ENCODE results near the gene RREB1. TPM values are rescaled to one million over a fixed set of nuclear protein-coding genes. Genes with fewer than 3 reads are reported as not detected.

The RREB1 gene
- total and polyA plus RNA-seq, 7 donors = 6.0 to 31.9 (median 20.7) TPM

DNA sequence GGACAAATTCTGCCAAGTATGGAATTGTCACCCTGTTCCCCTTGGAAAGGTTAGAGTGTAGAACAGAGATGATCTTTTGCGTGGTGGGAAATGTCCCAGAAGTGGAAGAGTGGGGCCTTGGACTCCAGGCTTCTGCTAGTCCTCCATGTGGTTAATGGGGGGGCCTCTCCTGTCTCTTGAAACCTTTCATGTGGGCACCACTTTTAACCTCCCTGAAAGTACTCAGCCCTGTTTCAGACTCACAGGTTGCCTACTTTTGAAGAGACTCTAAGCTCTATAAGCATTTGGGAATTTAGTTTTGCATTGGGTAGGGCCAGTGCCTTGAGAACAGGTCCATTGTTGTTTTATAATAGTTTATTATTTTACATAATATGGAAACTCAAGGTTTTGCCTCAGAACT lies 17.5 kb downstream of the RREB1 start:
- no peaks in the 10 kb centered on the region for H3K27me3 ChIP-seq
- no peak for DNase-seq
- intact Hi-C loops (cut with DNase I) = no loop called here
- no peak overlapping the region for H3K4me3 ChIP-seq
- TF ChIP-seq EP300 (IDR thresholded peaks at IDR 0.05) (no peak), POLR2AphosphoS5 (IDR thresholded peaks at IDR 0.05) (no peak), POLR2A (IDR thresholded peaks at IDR 0.05) (no peak)
- TF ChIP-seq, protein P1, sequence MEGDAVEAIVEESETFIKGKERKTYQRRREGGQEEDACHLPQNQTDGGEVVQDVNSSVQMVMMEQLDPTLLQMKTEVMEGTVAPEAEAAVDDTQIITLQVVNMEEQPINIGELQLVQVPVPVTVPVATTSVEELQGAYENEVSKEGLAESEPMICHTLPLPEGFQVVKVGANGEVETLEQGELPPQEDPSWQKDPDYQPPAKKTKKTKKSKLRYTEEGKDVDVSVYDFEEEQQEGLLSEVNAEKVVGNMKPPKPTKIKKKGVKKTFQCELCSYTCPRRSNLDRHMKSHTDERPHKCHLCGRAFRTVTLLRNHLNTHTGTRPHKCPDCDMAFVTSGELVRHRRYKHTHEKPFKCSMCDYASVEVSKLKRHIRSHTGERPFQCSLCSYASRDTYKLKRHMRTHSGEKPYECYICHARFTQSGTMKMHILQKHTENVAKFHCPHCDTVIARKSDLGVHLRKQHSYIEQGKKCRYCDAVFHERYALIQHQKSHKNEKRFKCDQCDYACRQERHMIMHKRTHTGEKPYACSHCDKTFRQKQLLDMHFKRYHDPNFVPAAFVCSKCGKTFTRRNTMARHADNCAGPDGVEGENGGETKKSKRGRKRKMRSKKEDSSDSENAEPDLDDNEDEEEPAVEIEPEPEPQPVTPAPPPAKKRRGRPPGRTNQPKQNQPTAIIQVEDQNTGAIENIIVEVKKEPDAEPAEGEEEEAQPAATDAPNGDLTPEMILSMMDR (IDR thresholded peaks at IDR 0.05) = no peak
- no peaks in the 10 kb centered on the region for H3K9me3 ChIP-seq
- WGBS, 2 donors = 96 to 98% methylated on average over 1 of the region's 1 CpG
- peaks cover 0 to 64% (median 42%) of the 10 kb centered on the region in 4 donors for H3K4me1 ChIP-seq
- no peak overlapping the region for H3K27ac ChIP-seq
- no peaks in the 10 kb centered on the region for H3K36me3 ChIP-seq

DNA sequence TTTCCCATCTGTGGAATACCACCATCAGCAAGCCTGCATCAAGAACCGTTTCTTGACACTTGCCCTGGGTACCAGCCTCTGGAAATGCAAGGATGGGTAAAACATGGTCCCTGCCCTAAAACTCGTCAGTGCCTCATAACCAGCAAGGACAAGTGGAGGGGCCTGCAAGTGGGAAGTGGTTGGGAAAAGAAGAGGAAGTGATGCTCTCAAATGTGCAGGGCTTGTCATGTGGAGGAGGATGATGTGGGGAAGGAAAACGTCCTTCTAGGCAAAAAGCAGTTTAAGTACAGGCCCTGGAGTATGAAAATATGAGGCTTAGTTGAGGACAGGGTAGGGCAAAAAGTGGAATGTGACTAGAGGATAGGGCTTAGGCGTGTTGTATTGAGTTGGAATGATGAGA lies 19.0 kb downstream of the RREB1 start:
- H3K36me3 ChIP-seq = no peaks in the 10 kb centered on the region
- TF ChIP-seq, protein P1 (IDR thresholded peaks at IDR 0.05) = no peak
- TF ChIP-seq EP300 (IDR thresholded peaks at IDR 0.05) (no peak), POLR2A (IDR thresholded peaks at IDR 0.05) (no peak), POLR2AphosphoS5 (IDR thresholded peaks at IDR 0.05) (no peak)
- H3K27me3 ChIP-seq = no peaks in the 10 kb centered on the region
- H3K9me3 ChIP-seq = no peaks in the 10 kb centered on the region
- WGBS, 2 donors = 73% methylated on average over 4 of the region's 4 CpGs
- peaks cover 0 to 74% (median 44%) of the 10 kb centered on the region in 4 donors for H3K4me1 ChIP-seq
- intact Hi-C loops (cut with DNase I) = no loop called here
- no peak for DNase-seq
- no peak overlapping the region for H3K4me3 ChIP-seq
- H3K27ac ChIP-seq = peak overlapping the region in 1 of 4 donors; percentile 20

DNA sequence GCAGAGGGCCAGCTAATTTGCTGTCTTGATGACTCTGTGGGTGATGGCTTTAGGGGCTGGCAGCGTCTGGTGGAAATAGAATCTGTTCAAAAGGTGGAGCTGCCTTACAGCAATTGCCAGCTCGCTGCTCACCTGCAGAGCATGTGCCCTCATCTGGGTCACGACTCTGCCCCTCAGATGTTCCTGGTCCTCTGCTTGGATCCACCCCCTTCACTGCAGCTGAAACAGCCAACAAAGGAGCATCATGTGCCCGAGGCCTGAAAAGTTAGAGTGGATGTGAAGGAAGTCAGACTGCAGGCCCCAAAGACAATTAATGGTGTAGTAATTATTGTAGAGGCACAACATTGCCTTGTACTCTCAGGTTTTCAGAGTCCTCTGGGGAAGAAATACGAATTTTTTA lies 19.9 kb downstream of the RREB1 start:
- WGBS, 2 donors = 65 to 77% methylated on average over 5 of the region's 5 CpGs
- peaks cover 0 to 78% (median 44%) of the 10 kb centered on the region in 4 donors for H3K4me1 ChIP-seq
- H3K27ac ChIP-seq = peak overlapping the region in 1 of 4 donors; percentile 12

DNA sequence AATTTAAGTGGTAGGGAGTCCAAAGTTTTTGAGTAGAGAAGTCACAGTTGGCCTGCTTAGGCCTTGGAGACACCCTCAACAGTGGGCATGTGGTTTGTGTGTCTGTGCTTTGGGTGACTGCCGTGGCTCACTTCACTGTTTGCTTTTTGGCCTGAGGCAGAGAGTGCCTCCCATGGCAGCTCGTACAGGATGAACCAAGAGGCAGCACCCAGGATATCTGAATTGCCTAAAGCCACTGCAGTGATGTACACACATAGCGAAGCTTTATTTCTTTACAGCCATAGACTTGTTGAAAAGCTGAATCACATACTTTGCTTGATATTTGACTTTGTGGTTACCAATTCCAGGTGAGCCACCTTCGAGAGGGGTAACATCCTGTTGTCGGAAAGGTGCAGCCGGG lies 21.6 kb downstream of the RREB1 start:
- Histone ChIP-seq H3K27me3 (no peaks in the 10 kb centered on the region), H3K4me1 (peaks cover 0 to 70% (median 37%) of the 10 kb centered on the region in 4 donors), H3K27ac (peak overlapping the region in 3 of 4 donors; percentile 14 to 43 (median 31)), H3K4me3 (no peak overlapping the region), H3K9me3 (no peaks in the 10 kb centered on the region), H3K36me3 (no peaks in the 10 kb centered on the region)
- WGBS, 2 donors = 61 to 66% methylated on average over 6 of the region's 6 CpGs
- intact Hi-C loops (cut with DNase I) = no loop called here
- TF ChIP-seq POLR2AphosphoS5 (IDR thresholded peaks at IDR 0.05) (no peak), POLR2A (IDR thresholded peaks at IDR 0.05) (no peak), EP300 (IDR thresholded peaks at IDR 0.05) (no peak)
- TF ChIP-seq, protein P1 (IDR thresholded peaks at IDR 0.05) = no peak
- DNase-seq = no peak

More for the DNA sequence above, 19.9 kb downstream of the RREB1 start:
- H3K36me3 ChIP-seq = no peaks in the 10 kb centered on the region
- intact Hi-C loops (cut with DNase I) = no loop called here
- TF ChIP-seq POLR2AphosphoS5 (IDR thresholded peaks at IDR 0.05) (no peak), EP300 (IDR thresholded peaks at IDR 0.05) (no peak), POLR2A (IDR thresholded peaks at IDR 0.05) (no peak)
- TF ChIP-seq, protein P1 (IDR thresholded peaks at IDR 0.05) = no peak
- H3K4me3 ChIP-seq = no peak overlapping the region
- no peak for DNase-seq
- no peaks in the 10 kb centered on the region for H3K9me3 ChIP-seq
- no peaks in the 10 kb centered on the region for H3K27me3 ChIP-seq

Data from sigmoid colon (tissue), 7 donors.